GM13976 (cell line): Measurements from ENCODE around the gene ZNF267.
"Not testable (repeated sequence)": the region's sequence is repeated elsewhere in the genome, so short reads cannot be mapped to it uniquely, and the experiment has no call there.

Source experiments
- DNase-seq: peaks from one replicate; pipeline ENCODE4 v3.0.0; 2012; ENCODE audit warnings: low spot score
- CTCF ChIP-seq: IDR thresholded peaks from 2 replicates; pipeline ENCODE4 v1.5.1; 2012; ENCODE audit warnings: borderline replicate concordance, mild to moderate bottlenecking; ENCODE audit not compliant: insufficient read depth; ENCODE audit errors: extremely low read depth, missing control alignments, control extremely low read depth
- in situ Hi-C: fragments of 300-500 bp; cut with MboI; formaldehyde crosslinking; loops from one replicate; pipeline ENCODE4 v1.12.0; 2022; ENCODE audit warnings: low sequenced_read_pairs, mixed read lengths, inconsistent platforms; ENCODE audit not compliant: unreplicated experiment

Gene ZNF267

GRCh38 chr16:31897283-31897682, 23.7 kb downstream of the ZNF267 start:
- no peak for TF ChIP-seq CTCF
- in situ Hi-C loops = no loop called here
- no peak for DNase-seq

- in situ Hi-C loops = no loop called here
- no peak for TF ChIP-seq CTCF
- no peak for DNase-seq
Measured at GRCh38 chr16:31899505-31899904, 25.9 kb downstream of the ZNF267 start.

GRCh38 chr16:31904571-31904970, 31.0 kb downstream of the ZNF267 start:
- DNase-seq, in situ Hi-C loops: not testable (repeated sequence)

- no peak for TF ChIP-seq CTCF
- in situ Hi-C loops = no loop called here
- DNase-seq = no peak
Measured at GRCh38 chr16:31913668-31914067, 40.1 kb downstream of the ZNF267 start.

- DNase-seq = no peak
- no peak for TF ChIP-seq CTCF
- in situ Hi-C loops = no loop called here
Measured at GRCh38 chr16:31916056-31916488, 42.5 kb downstream of the ZNF267 start.

GRCh38 chr16:31920373-31920772, 46.8 kb downstream of the ZNF267 start:
- in situ Hi-C loops = no loop called here
- no peak for TF ChIP-seq CTCF
- no peak for DNase-seq

GRCh38 chr16:31951806-31952205, 78.2 kb downstream of the ZNF267 start:
- in situ Hi-C loops, DNase-seq: not testable (repeated sequence)

GRCh38 chr16:31952206-31952605, 78.6 kb downstream of the ZNF267 start:
- DNase-seq, in situ Hi-C loops: not testable (repeated sequence)

- in situ Hi-C loops, DNase-seq: not testable (repeated sequence)
Measured at GRCh38 chr16:31956221-31956620, 82.6 kb downstream of the ZNF267 start.

- in situ Hi-C loops, DNase-seq: not testable (repeated sequence)
Measured at GRCh38 chr16:31960186-31960910, 86.7 kb downstream of the ZNF267 start.
